A549 (cell line): Measurements from ENCODE around the gene CD274.

Experiments used
- EP300 ChIP-seq, 2 experiments: fragments of >200 bp; sonication (Bioruptor Twin); formaldehyde crosslinking; IDR thresholded peaks; 2 replicates in 1 of 2; 3 replicates in 1 of 2; pipeline ENCODE4 v1.6.1; 2016 to 2017
- FOSL2 ChIP-seq, 2 experiments: fragments of 450-650 bp in 1 of 2; fragments of >200 bp in 1 of 2; sonication (Bioruptor Twin) in 1 of 2; formaldehyde crosslinking; IDR thresholded peaks; 2 replicates each; pipeline versions ENCODE4 v1.5.0 to v1.6.1; 2016 to 2020; ENCODE audit warnings: mild to moderate bottlenecking in 1 of 2, moderate library complexity in 1 of 2
- JUN ChIP-seq, 2 experiments: fragments of >200 bp; sonication (Bioruptor Twin); formaldehyde crosslinking; IDR thresholded peaks; 2 replicates in 1 of 2; 3 replicates in 1 of 2; pipeline ENCODE4 v1.6.1; 2016 to 2017
- POLR2A ChIP-seq: IDR thresholded peaks from 2 replicates; pipeline ENCODE4 v1.6.1; 2012; ENCODE audit warnings: mild to moderate bottlenecking, low read length
- TF ChIP-seq, protein P1 (sequence below): fragments of >200 bp; sonication (Bioruptor Twin); formaldehyde crosslinking; IDR thresholded peaks from 3 replicates; pipeline ENCODE4 v1.5.1; 2016
- TF ChIP-seq, protein P2 (sequence below): fragments of 200-600 bp; sonication (generic); IDR thresholded peaks from 2 replicates; pipeline ENCODE4 v1.6.1; 2016; ENCODE audit warnings: antibody characterized with exemption, mild to moderate bottlenecking, moderate library complexity

DNA sequence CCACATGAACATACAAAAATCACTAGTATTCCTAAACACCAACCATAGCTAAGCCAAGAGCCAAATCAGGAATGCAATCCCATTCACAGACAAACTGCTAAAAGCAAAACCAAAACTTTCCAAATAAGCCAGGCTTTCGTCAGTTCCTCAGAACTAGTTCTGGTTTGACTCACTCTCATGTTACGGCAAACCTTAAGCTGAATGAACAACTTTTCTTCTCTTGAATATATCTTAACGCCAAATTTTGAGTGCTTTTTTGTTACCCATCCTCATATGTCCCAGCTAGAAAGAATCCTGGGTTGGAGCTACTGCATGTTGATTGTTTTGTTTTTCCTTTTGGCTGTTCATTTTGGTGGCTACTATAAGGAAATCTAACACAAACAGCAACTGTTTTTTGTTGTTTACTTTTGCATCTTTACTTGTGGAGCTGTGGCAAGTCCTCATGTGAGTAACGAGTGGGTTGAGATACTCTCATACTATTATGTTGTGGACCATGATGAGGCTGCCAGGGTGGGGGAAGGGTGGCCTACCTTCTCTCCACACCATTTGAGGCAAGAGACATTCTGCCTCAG lies 60.1 kb downstream of the CD274 start, which contains the start of gene PDCD1LG2:
- TF ChIP-seq POLR2A (no peak), FOSL2 (IDR thresholded peaks at IDR 0.05) (no peak), FOSL2 (CRISPR knock-in tag; IDR thresholded peaks at IDR 0.05) (no peak), EP300 (IDR thresholded peaks at IDR 0.05) (no peak), JUN (IDR thresholded peaks at IDR 0.05) (no peak)
- TF ChIP-seq, protein P1, sequence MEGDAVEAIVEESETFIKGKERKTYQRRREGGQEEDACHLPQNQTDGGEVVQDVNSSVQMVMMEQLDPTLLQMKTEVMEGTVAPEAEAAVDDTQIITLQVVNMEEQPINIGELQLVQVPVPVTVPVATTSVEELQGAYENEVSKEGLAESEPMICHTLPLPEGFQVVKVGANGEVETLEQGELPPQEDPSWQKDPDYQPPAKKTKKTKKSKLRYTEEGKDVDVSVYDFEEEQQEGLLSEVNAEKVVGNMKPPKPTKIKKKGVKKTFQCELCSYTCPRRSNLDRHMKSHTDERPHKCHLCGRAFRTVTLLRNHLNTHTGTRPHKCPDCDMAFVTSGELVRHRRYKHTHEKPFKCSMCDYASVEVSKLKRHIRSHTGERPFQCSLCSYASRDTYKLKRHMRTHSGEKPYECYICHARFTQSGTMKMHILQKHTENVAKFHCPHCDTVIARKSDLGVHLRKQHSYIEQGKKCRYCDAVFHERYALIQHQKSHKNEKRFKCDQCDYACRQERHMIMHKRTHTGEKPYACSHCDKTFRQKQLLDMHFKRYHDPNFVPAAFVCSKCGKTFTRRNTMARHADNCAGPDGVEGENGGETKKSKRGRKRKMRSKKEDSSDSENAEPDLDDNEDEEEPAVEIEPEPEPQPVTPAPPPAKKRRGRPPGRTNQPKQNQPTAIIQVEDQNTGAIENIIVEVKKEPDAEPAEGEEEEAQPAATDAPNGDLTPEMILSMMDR, result no peak
- TF ChIP-seq, protein P2, sequence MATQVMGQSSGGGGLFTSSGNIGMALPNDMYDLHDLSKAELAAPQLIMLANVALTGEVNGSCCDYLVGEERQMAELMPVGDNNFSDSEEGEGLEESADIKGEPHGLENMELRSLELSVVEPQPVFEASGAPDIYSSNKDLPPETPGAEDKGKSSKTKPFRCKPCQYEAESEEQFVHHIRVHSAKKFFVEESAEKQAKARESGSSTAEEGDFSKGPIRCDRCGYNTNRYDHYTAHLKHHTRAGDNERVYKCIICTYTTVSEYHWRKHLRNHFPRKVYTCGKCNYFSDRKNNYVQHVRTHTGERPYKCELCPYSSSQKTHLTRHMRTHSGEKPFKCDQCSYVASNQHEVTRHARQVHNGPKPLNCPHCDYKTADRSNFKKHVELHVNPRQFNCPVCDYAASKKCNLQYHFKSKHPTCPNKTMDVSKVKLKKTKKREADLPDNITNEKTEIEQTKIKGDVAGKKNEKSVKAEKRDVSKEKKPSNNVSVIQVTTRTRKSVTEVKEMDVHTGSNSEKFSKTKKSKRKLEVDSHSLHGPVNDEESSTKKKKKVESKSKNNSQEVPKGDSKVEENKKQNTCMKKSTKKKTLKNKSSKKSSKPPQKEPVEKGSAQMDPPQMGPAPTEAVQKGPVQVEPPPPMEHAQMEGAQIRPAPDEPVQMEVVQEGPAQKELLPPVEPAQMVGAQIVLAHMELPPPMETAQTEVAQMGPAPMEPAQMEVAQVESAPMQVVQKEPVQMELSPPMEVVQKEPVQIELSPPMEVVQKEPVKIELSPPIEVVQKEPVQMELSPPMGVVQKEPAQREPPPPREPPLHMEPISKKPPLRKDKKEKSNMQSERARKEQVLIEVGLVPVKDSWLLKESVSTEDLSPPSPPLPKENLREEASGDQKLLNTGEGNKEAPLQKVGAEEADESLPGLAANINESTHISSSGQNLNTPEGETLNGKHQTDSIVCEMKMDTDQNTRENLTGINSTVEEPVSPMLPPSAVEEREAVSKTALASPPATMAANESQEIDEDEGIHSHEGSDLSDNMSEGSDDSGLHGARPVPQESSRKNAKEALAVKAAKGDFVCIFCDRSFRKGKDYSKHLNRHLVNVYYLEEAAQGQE, result no peak
